ENCODE measurements around the gene TRIM47. TPM values are rescaled to one million over a fixed set of nuclear protein-coding genes. Genes with fewer than 3 reads are reported as not detected.
"Not testable (repeated sequence)": the region's sequence is repeated elsewhere in the genome, so short reads cannot be mapped to it uniquely, and the experiment has no call there.

The TRIM47 gene
- total RNA-seq, 1 experiment from 2014 or later, result 0.95 TPM

DNA sequence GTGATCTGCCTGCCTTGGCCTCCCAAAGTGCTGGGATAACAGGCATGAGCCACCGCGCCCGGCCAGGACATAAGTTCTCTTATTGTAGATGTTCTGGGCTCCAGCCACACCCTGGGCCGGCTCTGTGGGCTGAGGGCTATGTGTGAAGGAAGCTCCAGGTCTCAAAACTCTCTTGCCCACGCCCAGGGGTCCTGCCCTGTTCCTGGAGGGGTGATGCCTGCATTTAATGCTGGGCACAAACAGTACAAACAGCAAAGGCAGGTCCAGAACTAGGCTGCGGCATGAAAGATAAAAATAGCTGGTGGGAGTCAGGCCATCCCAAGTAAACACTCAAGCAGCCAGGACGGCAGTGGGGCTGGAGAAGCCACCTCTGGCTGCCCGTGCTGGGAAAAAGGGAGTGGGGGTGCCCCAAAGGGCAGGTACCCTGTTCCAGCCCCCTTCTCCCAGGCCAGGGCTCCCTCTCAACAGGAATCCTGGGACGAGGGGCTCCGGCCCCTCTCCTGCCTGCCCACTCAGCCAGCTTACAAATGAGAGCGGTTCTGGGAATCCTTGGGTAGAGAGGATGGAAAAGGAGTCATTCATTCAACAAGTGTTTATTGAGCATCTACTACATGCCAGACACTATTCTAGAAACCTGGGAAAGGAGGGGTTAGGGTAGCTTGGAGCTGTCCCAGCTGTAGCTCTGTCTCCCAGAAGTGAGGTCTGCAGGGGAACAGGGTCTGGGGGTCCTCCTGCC, 4.6 kb downstream of the TRIM47 start:
- no TSS peak for BruUV-seq (replicated peaks)
- no peak for DNase-seq (ENCODE audit: low spot score)
- Histone ChIP-seq H3K4me3 (ENCODE audit: low read depth, low read length, poor library complexity, severe bottlenecking) (no peak overlapping the region), H3K27ac (ENCODE audit: low read depth, low read length, poor library complexity, severe bottlenecking) (no peak overlapping the region), H3K27me3 (replicated peaks; ENCODE audit: insufficient read depth, low read depth, low read length, poor library complexity) (peaks cover 11% of the 10 kb centered on the region), H3K36me3 (ENCODE audit: insufficient read depth, low read length, poor library complexity, severe bottlenecking) (no peaks in the 10 kb centered on the region), H3K4me1 (ENCODE audit: insufficient read depth, low read length, poor library complexity, severe bottlenecking) (peaks cover 16% of the 10 kb centered on the region), H3K9me3 (ENCODE audit: low read depth, low read length, poor library complexity, severe bottlenecking) (no peaks in the 10 kb centered on the region)
- ChIA-PET CTCF (interaction anchor here (0.5 kb wide), 1 partner anchor 126 kb away, joined by 3 read pairs; no protein-coding TSS in a partner anchor), POLR2A (ENCODE audit: low non-redundant PET) (interaction anchor here (0.5 kb wide), 1 partner anchor 195 kb away, joined by 3 read pairs; no protein-coding TSS in a partner anchor)
- intact Hi-C loops (cut with micrococcal nuclease; ENCODE audit: unreplicated experiment), result no loop called here
- no peak for TF ChIP-seq EZH2 (IDR thresholded peaks at IDR 0.05; ENCODE audit: borderline replicate concordance, low read depth, low read length, poor library complexity, severe bottlenecking)
- TF ChIP-seq, protein P1, sequence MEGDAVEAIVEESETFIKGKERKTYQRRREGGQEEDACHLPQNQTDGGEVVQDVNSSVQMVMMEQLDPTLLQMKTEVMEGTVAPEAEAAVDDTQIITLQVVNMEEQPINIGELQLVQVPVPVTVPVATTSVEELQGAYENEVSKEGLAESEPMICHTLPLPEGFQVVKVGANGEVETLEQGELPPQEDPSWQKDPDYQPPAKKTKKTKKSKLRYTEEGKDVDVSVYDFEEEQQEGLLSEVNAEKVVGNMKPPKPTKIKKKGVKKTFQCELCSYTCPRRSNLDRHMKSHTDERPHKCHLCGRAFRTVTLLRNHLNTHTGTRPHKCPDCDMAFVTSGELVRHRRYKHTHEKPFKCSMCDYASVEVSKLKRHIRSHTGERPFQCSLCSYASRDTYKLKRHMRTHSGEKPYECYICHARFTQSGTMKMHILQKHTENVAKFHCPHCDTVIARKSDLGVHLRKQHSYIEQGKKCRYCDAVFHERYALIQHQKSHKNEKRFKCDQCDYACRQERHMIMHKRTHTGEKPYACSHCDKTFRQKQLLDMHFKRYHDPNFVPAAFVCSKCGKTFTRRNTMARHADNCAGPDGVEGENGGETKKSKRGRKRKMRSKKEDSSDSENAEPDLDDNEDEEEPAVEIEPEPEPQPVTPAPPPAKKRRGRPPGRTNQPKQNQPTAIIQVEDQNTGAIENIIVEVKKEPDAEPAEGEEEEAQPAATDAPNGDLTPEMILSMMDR (conservative IDR thresholded peaks at IDR 0.05; ENCODE audit: low read depth, low read length), result no peak

DNA sequence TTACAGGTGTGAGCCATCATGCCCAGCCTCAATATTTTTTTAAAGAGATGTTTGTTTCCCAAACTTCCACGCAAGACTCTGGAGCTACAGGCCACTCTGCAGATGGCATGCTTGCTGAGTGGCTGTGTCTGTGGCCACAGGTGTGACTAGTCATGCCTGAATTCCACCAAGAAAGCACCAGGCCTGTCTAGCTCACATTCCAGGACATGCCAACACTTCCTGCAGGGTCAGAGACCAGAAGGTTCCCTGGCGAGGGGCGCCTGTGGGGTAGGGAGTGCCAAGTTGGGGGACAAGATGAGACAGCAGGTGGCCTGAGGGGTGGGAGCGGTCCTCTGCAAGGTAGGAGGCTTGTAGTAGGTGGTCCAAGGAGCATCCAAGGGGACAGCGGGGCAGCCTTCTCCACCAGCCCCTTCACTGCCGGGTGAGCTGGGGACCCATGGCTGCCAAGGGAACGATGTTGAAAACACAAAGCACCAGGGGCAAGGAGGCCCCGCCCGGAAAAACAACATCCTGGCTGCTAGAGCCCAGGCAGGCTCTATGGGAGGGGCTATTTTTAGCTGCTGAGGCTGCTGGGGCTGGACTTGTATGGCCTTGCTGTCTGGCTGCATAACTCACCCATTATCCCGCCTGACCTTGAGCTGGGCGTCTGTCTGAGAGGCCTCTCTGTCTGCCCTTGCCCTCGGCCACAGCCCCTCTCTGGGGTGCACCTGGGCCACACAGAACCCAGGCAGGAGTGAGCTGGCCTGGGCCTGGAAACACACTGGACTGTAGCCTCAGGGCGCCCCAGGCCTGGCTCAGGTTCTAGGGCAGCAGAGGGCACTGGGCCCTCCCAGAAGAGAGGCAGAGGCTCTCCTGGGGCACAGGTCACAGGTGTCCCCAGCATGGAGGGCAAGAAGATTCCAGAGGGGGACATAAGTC, 5.7 kb downstream of the TRIM47 start:
- peaks cover 3% of the 10 kb centered on the region for H3K27me3 ChIP-seq (replicated peaks; ENCODE audit: insufficient read depth, low read depth, low read length, poor library complexity)
- H3K9me3 ChIP-seq (ENCODE audit: low read depth, low read length, poor library complexity, severe bottlenecking), result no peaks in the 10 kb centered on the region
- no peak for DNase-seq (ENCODE audit: low spot score)
- H3K4me1 ChIP-seq (ENCODE audit: insufficient read depth, low read length, poor library complexity, severe bottlenecking), result peaks cover 12% of the 10 kb centered on the region
- no peak overlapping the region for H3K27ac ChIP-seq (ENCODE audit: low read depth, low read length, poor library complexity, severe bottlenecking)
- POLR2A ChIA-PET (ENCODE audit: low non-redundant PET), result no interaction called here
- H3K4me3 ChIP-seq (ENCODE audit: low read depth, low read length, poor library complexity, severe bottlenecking), result no peak overlapping the region
- H3K36me3 ChIP-seq (ENCODE audit: insufficient read depth, low read length, poor library complexity, severe bottlenecking), result no peaks in the 10 kb centered on the region
- CTCF ChIA-PET, result no interaction called here
- intact Hi-C loops (cut with micrococcal nuclease; ENCODE audit: unreplicated experiment), result no loop called here
- BruUV-seq (replicated peaks), result no TSS peak
- no peak for TF ChIP-seq EZH2 (IDR thresholded peaks at IDR 0.05; ENCODE audit: borderline replicate concordance, low read depth, low read length, poor library complexity, severe bottlenecking)
- TF ChIP-seq, protein P1 (conservative IDR thresholded peaks at IDR 0.05; ENCODE audit: low read depth, low read length), result no peak

DNA sequence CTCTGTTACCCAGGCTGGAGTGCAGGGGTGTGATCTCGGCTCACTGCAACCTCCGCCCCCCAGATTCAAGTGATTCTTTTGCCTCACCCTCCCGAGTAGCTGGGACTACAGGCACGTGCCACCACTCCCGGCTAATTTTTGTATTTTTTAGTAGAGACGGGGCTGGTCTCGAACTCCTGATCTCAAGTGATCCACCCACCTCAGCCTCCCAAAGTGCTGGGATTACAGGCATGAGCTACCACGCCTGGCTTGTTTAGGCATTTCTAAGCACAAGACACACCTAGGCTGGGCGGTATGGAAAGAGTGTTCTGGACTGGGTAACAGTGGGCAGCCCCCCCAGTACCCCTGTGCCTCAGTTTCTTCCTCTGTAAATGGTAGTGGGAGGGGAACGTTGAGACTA, 8.2 kb downstream of the TRIM47 start:
- CTCF ChIA-PET; H3K4me3 ChIP-seq (ENCODE audit: low read depth, low read length, poor library complexity, severe bottlenecking); H3K4me1 ChIP-seq (ENCODE audit: insufficient read depth, low read length, poor library complexity, severe bottlenecking); intact Hi-C loops (cut with micrococcal nuclease; ENCODE audit: unreplicated experiment); H3K27ac ChIP-seq (ENCODE audit: low read depth, low read length, poor library complexity, severe bottlenecking); H3K27me3 ChIP-seq (replicated peaks; ENCODE audit: insufficient read depth, low read depth, low read length, poor library complexity); BruUV-seq (replicated peaks); DNase-seq (ENCODE audit: low spot score); H3K9me3 ChIP-seq (ENCODE audit: low read depth, low read length, poor library complexity, severe bottlenecking); POLR2A ChIA-PET (ENCODE audit: low non-redundant PET); H3K36me3 ChIP-seq (ENCODE audit: insufficient read depth, low read length, poor library complexity, severe bottlenecking): not testable (repeated sequence)

All from A673 (cell line).